GM19023 (cell line): ENCODE results near the gene GALNT14.

ENCODE experiments used
- ATAC-seq: cut with Tn5 transposase; IDR thresholded peaks from one replicate; pipeline ENCODE4 v1.9.1; 2021; ENCODE audit warnings: mild to moderate bottlenecking, moderate library complexity; ENCODE audit not compliant: unreplicated experiment

GALNT14 gene

DNA sequence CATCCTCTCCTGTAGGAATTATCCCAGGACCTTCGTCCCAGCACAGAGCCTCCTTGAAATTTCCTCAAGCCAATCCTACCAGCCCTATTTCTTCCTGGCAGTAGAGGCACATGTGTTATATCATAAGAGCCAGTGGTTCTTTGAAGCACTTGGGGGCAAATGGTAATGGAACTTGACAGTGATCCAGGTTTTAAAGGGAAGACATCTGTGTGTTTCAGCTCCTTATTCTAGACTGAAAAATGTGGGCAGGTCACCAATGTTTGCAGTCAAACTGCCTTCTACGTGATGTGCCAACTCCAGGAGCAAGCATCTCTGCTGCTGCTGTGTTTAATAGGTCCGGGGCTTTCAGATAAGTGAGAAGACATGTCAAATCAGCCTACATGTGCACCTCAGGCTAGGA, 157.1 kb downstream of the GALNT14 start:
- ATAC-seq, result no peak

DNA sequence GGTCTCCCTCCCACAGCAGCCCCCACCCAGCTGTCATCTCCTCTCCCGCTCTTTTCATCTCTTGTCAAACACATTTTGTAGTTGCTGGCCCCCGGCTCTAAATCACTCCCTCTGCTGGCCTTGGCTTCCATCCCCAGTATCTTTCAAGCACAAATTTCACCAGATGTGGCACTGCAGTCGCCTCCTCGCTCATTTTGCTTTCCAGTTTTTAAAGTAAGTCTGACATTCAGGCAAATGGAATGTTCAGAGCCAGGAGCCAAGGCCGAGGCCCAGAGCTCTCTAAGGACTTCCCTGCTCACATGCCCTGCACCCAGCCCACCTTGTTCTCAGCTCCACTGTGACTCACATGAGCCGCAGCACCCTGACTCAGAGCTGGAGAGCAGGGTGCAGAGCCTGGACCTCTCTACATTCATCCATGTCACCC, 158.4 kb downstream of the GALNT14 start:
- ATAC-seq, result no peak

DNA sequence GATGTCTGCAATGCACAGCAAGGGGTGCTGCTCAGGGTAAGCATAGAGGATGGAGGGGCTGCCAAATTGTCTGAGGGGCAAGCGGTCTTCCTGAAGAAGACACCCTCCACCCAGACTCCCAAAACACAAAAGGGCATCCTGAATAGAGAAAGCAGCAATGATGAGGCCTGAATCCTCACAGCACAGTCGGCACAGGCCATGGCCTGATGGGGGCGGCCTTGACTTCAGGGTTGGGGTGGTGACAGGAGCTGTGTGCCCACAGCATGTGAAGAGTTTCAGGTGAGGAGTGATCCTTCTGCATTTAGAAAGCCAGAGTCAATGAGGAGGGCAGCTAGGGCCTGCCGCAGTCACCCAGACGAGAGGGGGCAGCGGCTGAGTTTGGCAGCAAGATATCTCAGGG, 159.4 kb downstream of the GALNT14 start:
- ATAC-seq, result no peak

DNA sequence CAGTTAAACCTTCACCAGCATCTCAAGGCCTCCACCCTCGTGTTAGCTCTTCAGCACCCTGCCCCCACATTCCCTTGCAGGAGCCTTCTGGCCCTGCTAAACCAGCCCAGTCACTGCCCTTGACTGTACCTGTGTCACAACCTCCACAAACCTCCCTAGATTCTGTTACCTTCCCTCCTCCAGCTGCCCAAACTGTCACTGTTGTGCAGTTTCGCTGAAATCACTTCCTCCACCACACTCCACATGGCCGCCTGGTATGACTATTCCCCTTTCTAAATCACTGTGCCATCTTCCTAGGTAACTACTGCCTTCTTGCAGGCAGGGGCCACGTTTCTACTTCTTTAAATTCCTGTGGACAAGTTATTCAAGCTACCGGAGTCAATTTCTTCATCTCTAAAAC, 160.2 kb downstream of the GALNT14 start:
- no peak for ATAC-seq

DNA sequence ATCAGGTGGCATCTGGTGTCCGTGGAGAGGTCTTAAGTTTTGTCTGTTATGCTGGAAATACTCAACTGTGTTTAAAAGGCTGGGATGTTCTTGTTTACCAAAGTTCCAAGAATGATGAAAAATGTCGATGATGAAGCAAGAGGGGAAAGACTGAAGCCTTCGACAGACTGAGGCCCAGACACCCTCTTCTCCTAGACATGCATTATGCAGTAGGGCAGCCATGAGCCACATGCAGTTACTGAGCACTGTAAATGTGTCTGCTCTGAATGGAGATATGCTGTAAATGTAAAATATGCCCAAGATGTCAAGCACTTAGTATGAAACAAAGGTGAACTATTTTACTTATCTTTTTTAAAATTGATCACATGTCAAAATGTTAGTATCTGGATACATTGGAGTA, 163.1 kb downstream of the GALNT14 start:
- no peak for ATAC-seq

DNA sequence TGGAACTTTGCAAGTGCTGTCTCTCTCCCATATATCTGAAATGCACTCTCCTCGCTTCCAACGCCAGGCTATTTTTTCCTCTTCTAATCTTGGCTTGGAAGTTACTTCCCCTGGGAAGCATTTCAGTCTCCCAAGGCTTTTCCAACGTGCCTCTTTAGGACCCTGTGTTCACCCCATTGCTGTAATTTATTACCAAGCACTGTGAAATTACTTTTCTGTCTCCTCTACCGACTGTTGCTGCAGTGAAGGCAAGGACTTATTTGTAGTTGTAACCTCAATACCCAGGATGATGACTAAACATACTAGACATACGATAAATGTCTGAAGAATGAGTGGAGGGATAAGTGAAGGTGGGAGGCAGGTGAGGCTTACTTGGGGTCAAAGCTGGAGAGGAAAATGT, 163.7 kb downstream of the GALNT14 start:
- ATAC-seq, result no peak

DNA sequence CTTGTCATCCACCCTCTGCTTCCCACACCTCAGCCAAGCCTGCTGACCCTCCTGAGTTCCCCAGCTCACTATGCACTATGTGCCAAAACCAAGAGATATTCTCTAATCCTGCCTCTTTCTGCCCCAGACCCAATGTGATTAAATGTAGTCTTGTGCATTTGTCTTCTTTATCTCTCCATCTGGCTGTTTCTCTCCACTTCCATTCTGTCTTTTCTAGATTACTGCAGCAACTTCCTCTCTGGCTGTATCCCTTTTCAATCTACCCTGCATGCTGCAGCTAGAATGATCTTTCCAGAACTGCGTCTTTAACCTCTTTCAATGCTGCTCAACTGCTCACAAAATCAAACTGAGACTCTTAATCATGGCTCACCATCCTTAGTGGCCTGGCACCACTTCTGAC, 164.1 kb downstream of the GALNT14 start:
- no peak for ATAC-seq

DNA sequence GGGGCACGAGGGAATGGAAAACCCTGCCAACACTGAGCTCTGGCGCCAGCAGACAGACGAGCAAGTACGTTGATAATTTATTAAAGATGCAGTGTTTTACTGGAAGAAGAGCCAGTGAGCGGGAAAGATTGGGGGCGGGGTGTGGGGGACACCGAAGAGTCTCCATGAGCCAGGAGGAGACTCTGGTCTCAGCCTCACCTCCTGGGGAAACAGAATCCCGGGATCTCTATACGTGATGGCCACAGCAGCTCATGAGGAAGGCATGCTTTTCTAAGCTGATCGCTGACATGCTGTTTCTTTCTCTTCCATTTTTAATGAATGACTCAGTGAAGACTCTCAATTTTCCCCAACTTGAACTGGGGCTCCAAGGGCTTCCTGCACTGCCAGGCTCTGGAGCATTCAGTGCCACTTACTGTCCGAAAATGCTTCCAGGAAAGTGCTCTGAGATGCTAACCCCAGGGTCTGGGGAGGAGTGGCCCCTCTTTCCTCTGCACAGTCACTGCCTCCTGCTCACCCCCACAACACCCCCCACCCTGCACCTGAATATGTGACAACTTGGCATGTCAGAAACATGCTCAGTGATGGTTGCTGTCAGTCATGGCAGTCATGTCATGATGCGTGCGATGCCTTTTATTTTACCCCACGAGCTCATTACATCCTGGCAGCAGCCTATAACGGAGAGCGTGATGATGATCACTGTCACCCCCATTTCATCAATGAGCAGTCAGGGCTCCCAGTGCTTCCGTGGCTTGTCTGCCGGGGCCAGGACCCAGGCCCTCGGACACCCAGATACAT, 166.8 kb downstream of the GALNT14 start:
- no peak for ATAC-seq

DNA sequence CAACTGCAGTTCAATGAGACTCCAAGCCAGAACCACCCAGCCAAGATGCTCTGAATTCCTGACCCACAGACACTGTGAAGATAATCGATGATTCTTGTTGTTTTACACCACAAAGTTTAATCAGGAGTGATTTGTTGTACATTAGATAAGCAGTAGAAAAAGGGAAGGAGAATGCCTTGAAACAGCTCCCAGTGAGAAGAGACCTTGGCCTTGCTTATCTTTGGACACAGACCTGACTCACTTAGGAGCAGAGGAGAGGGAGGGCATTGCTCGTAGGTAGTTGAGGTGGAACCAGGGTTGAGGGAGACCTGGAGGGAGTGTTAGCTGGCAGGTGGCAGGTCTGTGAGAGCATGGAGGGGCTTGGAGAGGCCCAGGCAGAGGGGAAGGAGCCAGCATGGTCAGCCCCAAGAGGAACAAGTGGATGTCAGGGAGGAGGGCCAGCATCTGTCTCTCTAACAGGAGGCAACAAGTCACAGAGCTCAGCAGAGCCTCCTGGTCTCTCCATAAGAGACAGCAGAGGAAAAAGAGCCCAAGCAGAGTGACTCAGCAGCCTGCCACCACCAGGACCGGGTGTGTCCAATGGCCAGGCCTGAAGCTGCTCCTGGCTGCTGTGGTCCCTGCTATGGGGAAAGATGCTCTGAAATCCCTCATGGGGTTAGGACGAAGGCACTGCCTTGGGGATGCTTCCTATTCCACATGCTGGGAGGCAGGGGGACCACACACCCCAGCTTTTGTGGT, 169.4 kb downstream of the GALNT14 start:
- no peak for ATAC-seq

DNA sequence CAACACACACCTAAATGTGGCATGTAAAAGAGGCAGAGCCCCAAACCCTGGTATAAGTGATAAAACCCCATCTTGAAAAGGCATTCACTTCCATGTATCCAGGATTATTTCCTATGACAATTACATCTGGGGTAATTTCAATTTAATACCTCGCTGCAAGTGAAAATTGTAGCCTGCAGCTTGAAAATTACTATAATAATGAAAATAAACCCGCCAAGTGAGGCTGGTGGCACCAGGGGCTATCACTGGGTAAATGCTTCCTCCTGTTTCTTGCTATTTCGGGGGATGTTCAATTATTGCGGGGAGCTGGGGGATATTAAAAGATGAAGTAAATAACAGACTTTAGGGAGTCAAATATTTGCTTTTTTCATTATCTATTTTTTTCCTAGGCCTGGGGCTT, 171.5 kb downstream of the GALNT14 start:
- ATAC-seq, result no peak

DNA sequence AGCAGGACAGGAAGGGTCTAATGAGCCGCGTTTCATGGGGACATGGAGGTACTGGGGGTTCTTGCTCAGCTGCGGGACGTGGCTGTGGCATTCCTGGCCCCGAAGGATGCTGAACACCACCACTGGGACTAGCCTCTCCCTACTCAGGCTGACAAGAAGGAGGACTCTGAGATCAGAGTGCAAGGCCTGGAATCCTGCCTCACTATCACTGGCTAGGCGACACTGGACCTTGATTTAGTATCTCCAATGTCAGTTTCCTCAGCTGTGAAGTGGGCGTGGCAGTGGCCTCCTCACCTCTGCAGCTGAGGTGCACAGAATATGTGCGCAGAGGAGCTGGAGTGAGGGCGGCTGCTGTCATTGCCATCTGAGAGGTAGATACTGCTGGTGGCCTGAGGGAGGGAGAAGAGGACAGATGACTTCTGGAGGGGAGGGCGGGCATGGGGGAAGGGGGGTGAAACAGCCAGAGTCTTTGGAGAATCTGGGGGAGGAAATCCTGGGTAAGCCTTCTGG, 173.2 kb downstream of the GALNT14 start:
- no peak for ATAC-seq

DNA sequence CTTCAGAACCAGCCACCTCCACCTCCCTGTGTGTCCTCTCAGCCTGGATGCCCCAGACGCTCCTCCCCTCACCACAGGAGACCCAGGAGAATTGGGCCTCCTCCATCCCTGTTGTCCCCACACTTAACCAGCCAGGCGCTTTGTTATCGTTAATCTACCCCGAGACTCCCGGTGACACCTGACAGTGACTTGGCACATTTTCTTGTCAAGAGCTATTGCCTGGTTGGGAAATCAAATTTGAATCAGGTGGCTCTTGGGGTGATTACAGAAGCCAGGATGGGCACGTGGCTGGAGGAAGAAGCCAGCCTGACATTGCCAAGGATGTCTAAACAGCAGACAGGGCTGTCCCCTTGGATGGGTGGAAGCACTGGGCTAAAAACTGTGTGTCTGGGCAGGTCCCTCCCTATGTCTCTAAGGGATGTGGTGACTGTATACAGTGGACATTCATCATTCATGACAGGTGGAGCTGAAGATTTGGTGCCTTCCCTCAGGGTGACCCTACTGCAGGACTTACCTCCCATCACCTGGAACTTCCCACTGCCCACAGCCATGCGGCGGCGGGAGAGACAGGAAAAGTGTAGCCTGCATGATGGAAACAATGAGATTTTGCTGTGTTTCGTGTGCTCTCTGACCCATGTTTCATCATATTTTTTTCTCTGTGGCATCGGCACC, 173.8 kb downstream of the GALNT14 start:
- no peak for ATAC-seq

DNA sequence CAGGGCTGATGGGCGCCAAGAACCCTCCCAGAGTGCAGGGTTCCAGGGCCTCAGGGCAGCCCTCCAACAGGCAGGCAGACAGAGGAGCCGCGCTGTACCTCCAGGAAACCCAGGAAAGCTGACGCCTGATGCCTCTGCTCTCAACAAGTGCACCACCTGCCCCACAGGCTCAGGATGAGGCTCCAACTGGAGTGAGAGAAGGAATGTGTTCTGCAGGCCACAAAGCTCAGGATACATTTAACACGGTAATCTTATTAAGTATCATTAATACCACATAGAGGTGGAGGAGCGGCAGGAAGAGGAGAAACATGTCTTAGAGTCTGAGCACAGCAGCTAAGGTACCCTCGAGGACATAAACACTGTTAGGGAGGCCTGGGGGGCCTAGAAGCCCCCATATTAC, 175.1 kb downstream of the GALNT14 start:
- ATAC-seq, result no peak

DNA sequence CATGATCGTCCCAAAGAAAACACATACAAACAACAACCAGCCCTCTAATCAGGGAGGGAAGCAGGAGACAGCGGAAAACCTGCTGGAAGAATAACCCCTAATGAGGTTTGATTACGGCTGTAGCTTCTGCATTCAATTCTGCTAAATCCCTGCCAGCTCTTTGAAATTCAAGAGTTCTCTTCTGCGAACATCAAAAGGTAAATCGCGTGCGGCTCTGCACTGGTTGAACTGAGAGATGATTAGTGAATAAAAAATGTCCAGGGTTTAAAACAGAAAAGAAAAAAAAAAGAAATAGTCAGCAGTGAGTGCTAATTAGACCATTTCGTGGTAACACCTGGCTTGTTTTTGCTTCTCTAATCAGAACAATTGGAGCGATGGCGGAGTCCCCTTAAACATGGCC, 178.0 kb downstream of the GALNT14 start:
- ATAC-seq, result no peak

DNA sequence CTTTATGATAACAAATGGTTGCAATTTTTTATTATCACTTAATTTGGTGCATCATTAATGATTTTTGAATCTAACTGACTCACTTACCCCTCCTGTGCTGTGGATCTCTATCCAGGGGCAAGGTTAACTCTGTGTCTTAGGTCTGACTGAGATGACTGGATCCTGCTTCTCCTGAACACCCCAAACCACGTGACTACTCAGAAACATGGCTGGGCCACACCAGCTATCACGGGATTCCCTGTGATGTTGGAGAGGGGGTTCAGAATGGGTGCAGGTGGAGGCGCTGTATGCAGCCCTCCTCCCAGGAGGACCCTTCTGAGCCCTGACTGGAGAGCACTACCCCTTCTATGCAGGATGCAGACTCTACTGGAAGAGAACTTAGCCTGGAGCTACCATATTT, 178.6 kb downstream of the GALNT14 start:
- ATAC-seq, result no peak

DNA sequence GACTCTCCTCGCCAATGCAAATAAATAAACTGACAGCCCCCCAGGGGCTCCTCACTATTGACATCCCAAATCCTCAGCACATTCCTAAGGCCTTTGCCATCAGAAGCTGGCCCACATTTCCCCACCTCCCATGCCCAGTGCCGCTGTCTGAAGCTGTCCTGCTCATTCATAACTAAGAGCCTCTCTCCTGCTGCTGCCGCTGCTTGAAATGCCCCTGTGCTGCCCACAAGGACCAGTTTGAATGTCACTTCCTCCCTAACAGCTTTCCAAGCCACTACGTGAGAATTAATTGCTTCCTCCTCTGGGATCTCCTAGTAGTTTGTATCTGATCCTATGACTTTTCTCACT, 179.3 kb downstream of the GALNT14 start:
- ATAC-seq, result no peak

DNA sequence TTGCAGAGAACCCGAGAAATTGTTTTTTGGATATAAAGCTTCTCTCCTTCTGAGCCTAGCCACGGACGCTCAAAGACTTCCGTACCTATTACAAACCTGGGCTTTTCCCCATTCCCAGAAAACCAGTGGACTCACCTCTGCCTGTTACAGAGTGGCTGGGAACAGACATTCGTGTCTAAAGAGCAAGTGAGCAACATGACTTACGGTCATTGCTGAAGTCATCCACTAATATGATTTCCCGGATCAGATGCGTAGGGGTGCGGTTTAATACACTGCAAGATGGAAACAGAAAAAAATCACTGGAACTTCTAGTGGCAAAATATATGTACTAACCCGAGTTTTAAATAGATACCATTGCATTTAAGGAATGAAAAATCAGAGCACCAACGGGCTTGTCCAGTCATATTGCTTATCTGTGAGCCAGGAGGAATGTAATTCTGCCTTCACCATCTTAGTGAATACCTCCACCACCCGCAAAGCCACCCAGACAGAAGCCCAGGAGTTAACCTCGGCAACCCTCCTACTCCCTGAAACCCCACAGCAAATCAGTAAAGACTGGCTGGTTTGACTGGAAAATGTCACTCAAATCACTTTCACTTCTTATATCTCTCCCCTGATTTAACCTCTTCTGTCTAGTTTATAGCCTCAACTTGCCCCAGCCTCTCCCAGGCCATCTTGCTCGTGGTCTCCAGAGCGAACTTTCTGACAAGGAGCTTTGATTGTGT, 179.9 kb downstream of the GALNT14 start:
- no peak for ATAC-seq

DNA sequence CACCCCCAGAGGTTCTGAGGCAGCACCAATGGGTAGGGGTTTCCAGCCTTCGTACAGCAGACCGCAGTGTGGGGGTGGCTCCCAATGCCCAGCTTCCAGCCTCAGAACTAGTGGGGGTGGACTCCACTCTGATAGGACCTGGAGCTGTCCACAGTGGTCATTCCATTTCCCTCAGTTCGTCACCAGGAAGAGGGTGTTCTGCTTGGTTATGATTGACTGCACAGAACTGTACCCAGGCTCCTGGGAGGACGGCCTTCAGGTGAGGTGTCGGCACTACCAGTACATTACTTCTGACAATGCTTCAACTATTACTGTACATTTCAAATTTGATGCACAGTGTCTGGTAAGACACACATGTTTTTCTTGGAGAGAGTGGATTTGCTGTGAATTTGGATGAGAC, 180.6 kb downstream of the GALNT14 start:
- no peak for ATAC-seq

DNA sequence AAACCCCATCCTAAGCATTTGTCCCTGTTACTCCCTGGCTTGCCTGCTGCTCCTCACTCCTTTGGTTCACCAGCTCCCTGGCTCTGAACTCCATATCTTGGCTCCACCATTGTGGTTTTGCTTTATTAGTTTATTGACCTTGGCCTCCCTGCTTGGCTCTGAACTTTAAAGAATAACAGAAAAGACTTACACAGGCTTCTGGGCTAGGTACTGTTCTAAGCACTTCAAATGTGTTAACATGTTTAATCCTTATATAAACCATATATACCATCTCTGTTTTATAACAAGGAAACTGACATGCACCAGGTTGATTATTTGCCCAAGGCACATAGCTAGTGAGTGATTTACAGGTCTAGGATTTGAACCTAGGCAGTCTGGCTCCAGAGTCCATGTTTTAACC, 181.2 kb downstream of the GALNT14 start:
- no peak for ATAC-seq

DNA sequence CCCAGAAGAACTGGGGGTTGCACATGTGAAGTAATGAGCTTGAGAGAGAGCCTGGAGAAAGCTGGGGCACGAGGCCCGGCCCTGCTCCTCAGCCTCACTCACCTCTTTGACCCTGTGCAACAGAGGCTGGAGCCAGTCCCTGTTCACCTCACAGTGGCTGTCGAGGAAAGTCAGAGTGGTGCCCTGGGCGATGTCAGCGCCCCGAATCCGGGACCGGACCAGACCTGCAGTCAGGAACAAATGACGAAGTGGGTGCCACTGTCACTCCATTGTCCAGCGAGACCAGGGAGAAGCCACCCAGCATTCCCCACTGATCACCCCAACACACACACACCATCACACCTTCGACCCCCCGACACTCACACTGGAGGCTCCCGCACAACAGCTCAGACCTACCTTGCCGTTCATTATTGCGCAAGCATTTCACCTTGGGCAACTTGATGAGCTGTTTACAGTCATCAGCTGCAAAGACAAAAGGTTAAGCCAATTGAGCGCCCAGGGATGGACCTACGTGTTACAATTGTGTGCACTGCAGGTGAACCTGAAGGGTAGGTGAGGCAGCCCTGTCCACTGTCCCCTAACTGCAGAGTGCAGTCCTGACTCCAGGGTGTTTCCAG, 182.6 kb downstream of the GALNT14 start:
- ATAC-seq, result no peak

DNA sequence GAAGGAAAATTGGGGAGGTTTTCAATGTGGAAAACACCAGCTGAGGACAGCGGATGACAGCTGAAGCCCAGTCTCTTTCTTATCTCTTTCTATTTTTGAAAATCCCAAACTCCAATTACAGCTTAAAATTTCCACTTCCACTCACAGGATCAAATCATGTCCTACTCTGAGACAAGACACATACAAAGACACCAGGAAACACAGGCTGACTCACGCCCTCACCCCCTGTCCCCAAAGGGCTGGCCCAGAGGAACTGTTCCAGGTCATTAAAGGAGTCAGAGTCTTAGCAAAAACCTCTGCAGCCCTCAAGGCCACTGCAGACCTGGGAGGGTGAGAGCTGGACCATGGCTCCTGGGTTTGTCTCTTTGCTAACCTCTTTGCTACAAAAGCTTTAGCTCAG, 187.9 kb downstream of the GALNT14 start:
- no peak for ATAC-seq
